Uterus (tissue), 4 donors: ENCODE measurements around the gene YOD1. TPM values are rescaled to one million over a fixed set of nuclear protein-coding genes. Genes with fewer than 3 reads are reported as not detected.

Experiments used
- DNase-seq, 2 donors: peaks; one replicate each; pipeline ENCODE4 v3.0.0-alpha.2; 2019 to 2020
- H3K27ac ChIP-seq, 2 donors: fragments of 200-600 bp; sonication (generic); 1 replicate in 1 of 2; 2 replicates in 1 of 2; pipeline ENCODE4 v1.5.1; 2016 to 2018
- H3K27me3 ChIP-seq, 2 donors: fragments of 200-600 bp; sonication (generic); one replicate each; pipeline ENCODE4 v1.5.1; 2018 to 2019; ENCODE audit warnings: control low read depth in 1 of 2
- H3K36me3 ChIP-seq, 2 donors: fragments of 200-600 bp; sonication (generic); one replicate each; pipeline ENCODE4 v1.5.1; 2019; ENCODE audit warnings: control low read depth in 1 of 2
- H3K4me1 ChIP-seq, 2 donors: fragments of 200-600 bp; sonication (generic); one replicate each; pipeline ENCODE4 v1.5.1; 2018 to 2019; ENCODE audit warnings: control low read depth in 1 of 2
- H3K4me3 ChIP-seq, 2 donors: fragments of 200-600 bp; sonication (generic); 1 replicate in 1 of 2; 2 replicates in 1 of 2; pipeline ENCODE4 v1.5.1; 2018 to 2019; ENCODE audit warnings: mild to moderate bottlenecking in 1 of 2
- H3K9me3 ChIP-seq, 2 donors: fragments of 200-600 bp; sonication (generic); one replicate each; pipeline ENCODE4 v1.5.1; 2019; ENCODE audit warnings: control low read depth in 1 of 2
- CTCF ChIP-seq, 4 experiments: fragments of 200-600 bp in 2 of 4; fragments of 450-650 bp in 2 of 4; sonication (generic) in 2 of 4; IDR thresholded peaks; one replicate each; pipeline ENCODE4 v1.5.1; 2016 to 2019; ENCODE audit warnings: antibody characterized with exemption in 4 of 4, mild to moderate bottlenecking in 2 of 4, moderate library complexity in 1 of 4
- POLR2A ChIP-seq, 2 donors: fragments of 450-650 bp; IDR thresholded peaks; one replicate each; pipeline ENCODE4 v1.6.1; 2016; ENCODE audit warnings: antibody characterized with exemption in 2 of 2, mild to moderate bottlenecking in 1 of 2, moderate library complexity in 1 of 2
- intact Hi-C: fragments of 100-400 bp; cut with DNase I; formaldehyde crosslinking; loops from one replicate; pipeline ENCODE4 v1.15.1; 2023; ENCODE audit warnings: low total_unique reads
- total RNA-seq, 4 donors: library from RNA; depleted of rRNA in 3 of 4; stranded (reverse); fragments of >200 nt in 3 of 4; gene quantifications; one replicate each; pipeline versions ENCODE4 v1.1.0 to v1.2.4, GENCODE V29; 2014 to 2023
- donor health status: DM: yes; HTN: yes; CAD: no.

The YOD1 gene
- total RNA-seq, 4 donors from 2014 or later: 3.3 to 17.1 (median 7.6) TPM

- H3K4me3 ChIP-seq: no peak overlapping the region
- H3K9me3 ChIP-seq: no peaks in the 10 kb centered on the region
- intact Hi-C loops: no loop called here
- no peaks in the 10 kb centered on the region for H3K4me1 ChIP-seq
- no peak for DNase-seq
- no peaks in the 10 kb centered on the region for H3K36me3 ChIP-seq
- H3K27ac ChIP-seq: no peak overlapping the region
- no peaks in the 10 kb centered on the region for H3K27me3 ChIP-seq
- TF ChIP-seq CTCF (IDR thresholded peaks at IDR 0.05): no peak
- TF ChIP-seq POLR2A (IDR thresholded peaks at IDR 0.05): no peak
Observed at GRCh38 chr1:207034998-207035397, 16.0 kb downstream of the YOD1 start.

- Histone ChIP-seq H3K4me3 (no peak overlapping the region), H3K27me3 (no peaks in the 10 kb centered on the region), H3K4me1 (no peaks in the 10 kb centered on the region), H3K27ac (no peak overlapping the region), H3K36me3 (no peaks in the 10 kb centered on the region), H3K9me3 (no peaks in the 10 kb centered on the region)
- intact Hi-C loops: no loop called here
- no peak for TF ChIP-seq POLR2A (IDR thresholded peaks at IDR 0.05)
- TF ChIP-seq CTCF (IDR thresholded peaks at IDR 0.05): no peak
- no peak for DNase-seq
Observed at GRCh38 chr1:207034208-207034607, 16.8 kb downstream of the YOD1 start.

DNA sequence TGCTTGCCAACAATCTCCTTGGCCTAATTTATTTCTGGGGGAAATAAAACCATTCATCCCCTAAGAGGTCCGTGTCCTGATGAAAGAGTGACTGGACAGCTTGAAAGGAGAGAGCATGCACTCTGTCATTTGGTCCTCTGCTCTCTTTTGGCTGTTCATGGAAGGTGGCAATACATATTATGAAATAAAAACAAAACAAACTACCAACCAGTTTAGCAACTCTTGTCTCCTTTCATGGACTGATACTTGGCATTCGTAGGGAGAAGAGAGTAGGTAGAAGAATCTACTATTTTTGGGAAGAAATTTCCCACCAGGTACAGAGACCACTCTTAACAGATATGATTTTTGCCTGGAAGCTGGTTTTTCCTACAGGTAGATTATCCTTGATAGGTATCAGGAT lies 17.7 kb downstream of the YOD1 start:
- H3K9me3 ChIP-seq: no peaks in the 10 kb centered on the region
- intact Hi-C loops: no loop called here
- no peaks in the 10 kb centered on the region for H3K27me3 ChIP-seq
- no peaks in the 10 kb centered on the region for H3K36me3 ChIP-seq
- H3K27ac ChIP-seq: no peak overlapping the region
- no peak for DNase-seq
- H3K4me1 ChIP-seq: no peaks in the 10 kb centered on the region
- TF ChIP-seq CTCF (IDR thresholded peaks at IDR 0.05): no peak
- TF ChIP-seq POLR2A (IDR thresholded peaks at IDR 0.05): no peak
- H3K4me3 ChIP-seq: no peak overlapping the region

DNA sequence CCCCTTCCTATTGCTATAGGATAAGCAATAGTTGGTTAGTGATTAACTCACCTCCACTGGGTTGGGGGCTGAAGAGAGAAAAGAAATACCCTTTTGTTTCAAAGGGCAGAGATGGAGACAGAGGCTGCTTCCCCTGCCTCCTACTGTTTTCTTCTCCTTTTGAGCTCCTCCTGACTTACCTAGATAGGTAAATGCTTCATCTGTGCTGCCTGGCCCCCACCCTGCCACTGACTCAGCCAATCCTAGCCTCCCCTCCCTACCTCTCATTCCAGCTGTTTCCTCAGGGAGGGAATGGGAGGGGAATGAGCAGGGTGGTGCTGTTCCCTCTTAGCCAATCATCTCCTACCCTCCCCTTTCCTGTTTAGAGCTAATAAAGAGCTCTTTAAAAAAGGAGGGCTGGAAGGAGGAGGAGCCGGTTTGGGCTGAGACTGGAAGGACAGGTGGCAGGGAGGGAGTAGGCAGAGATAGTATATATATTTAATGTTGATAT lies 18.4 kb downstream of the YOD1 start, which contains the start of gene C1orf116:
Gene C1orf116 (minus strand): TSS at position 229 of the 490 bp plus-strand sequence. CDS start 5,158 bp downstream, outside the sequence.
- no peak for DNase-seq
- H3K27ac ChIP-seq: no peak within 1 kb of the TSS

More for the DNA sequence above, 18.4 kb downstream of the YOD1 start, which contains the start of gene C1orf116:
- no peaks in the 10 kb centered on the region for H3K27me3 ChIP-seq
- TF ChIP-seq CTCF (IDR thresholded peaks at IDR 0.05) (no peak), POLR2A (IDR thresholded peaks at IDR 0.05) (no peak)
- no peaks in the 10 kb centered on the region for H3K4me1 ChIP-seq
- no peaks in the 10 kb centered on the region for H3K9me3 ChIP-seq
- no peaks in the 10 kb centered on the region for H3K36me3 ChIP-seq
- intact Hi-C loops: no loop called here
- no peak within 1 kb of the TSS for H3K4me3 ChIP-seq
